CD8-positive, alpha-beta memory T cell (primary cell): ENCODE measurements around the gene DGKI. TPM values are rescaled to one million over a fixed set of nuclear protein-coding genes. Genes with fewer than 3 reads are reported as not detected.
A peak's percentile ranks its signal among the peaks of the same experiment; 100 is the strongest.

Experiments used
- CTCF ChIA-PET: fragments of 350-600 bp; sonication (Branson Sonifier 250); formaldehyde crosslinking; loops from one replicate; lab custom pipeline; 2021; ENCODE audit warnings: antibody characterized with exemption; lab: Charles Lee
- POLR2A ChIA-PET: fragments of 350-600 bp; sonication (Branson Sonifier 250); formaldehyde crosslinking; loops from one replicate; lab custom pipeline; 2021; ENCODE audit warnings: antibody characterized with exemption; lab: Charles Lee
- DNase-seq, 5 donors: peaks; one replicate each; pipeline versions ENCODE4 v3.0.0 to v3.0.0-alpha.2; 2020 to 2022; ENCODE audit warnings: mixed read lengths in 1 of 5
- H3K27ac ChIP-seq: one replicate; pipeline ENCODE4 v1.7.0; 2013; ENCODE audit warnings: low read depth, mild to moderate bottlenecking, low read length, moderate library complexity
- H3K27me3 ChIP-seq: 2 replicates; pipeline ENCODE4 v1.7.0; 2013; ENCODE audit warnings: low read length, mild to moderate bottlenecking; ENCODE audit not compliant: insufficient read depth, poor library complexity, severe bottlenecking
- H3K36me3 ChIP-seq: 2 replicates; pipeline ENCODE4 v1.7.0; 2013; ENCODE audit warnings: mild to moderate bottlenecking, low read length, moderate library complexity; ENCODE audit not compliant: insufficient read depth
- H3K4me1 ChIP-seq: 2 replicates; pipeline ENCODE4 v1.7.0; 2013; ENCODE audit warnings: mild to moderate bottlenecking, low read length, moderate library complexity; ENCODE audit not compliant: insufficient read depth
- H3K4me3 ChIP-seq: 2 replicates; pipeline ENCODE4 v1.7.0; 2013; ENCODE audit warnings: mild to moderate bottlenecking, low read length
- H3K9me3 ChIP-seq: 2 replicates; pipeline ENCODE4 v1.7.0; 2013; ENCODE audit warnings: mild to moderate bottlenecking, low read length
- H3K27ac Mint-ChIP-seq, 8 donors: one replicate each; pipeline ENCODE4 v1.8.0; 2020 to 2021; ENCODE audit warnings: mixed read lengths in 8 of 8, mild to moderate bottlenecking in 6 of 8, inconsistent platforms in 3 of 8, moderate library complexity in 3 of 8
- H3K27me3 Mint-ChIP-seq, 2 donors: one replicate each; pipeline ENCODE4 v1.8.0; 2020 to 2021; ENCODE audit warnings: mixed read lengths in 2 of 2, mild to moderate bottlenecking in 1 of 2, moderate library complexity in 1 of 2
- H3K36me3 Mint-ChIP-seq, 3 donors: one replicate each; pipeline ENCODE4 v1.8.0; 2020 to 2021; ENCODE audit warnings: mixed read lengths in 3 of 3, inconsistent platforms in 1 of 3, mild to moderate bottlenecking in 1 of 3
- H3K4me1 Mint-ChIP-seq, 3 donors: one replicate each; pipeline ENCODE4 v1.8.0; 2020 to 2021; ENCODE audit warnings: mixed read lengths in 3 of 3, inconsistent platforms in 1 of 3, mild to moderate bottlenecking in 1 of 3
- H3K4me3 Mint-ChIP-seq, 7 donors: one replicate each; pipeline ENCODE4 v1.8.0; 2020 to 2021; ENCODE audit warnings: mixed read lengths in 7 of 7, mild to moderate bottlenecking in 6 of 7, moderate library complexity in 4 of 7, inconsistent platforms in 2 of 7
- H3K9me3 Mint-ChIP-seq, 5 donors: one replicate each; pipeline ENCODE4 v1.8.0; 2020 to 2022; ENCODE audit warnings: mixed read lengths in 5 of 5, mild to moderate bottlenecking in 3 of 5, moderate library complexity in 2 of 5, inconsistent platforms in 1 of 5
- polyA plus RNA-seq: library from polyadenylated mRNA; unstranded; fragments of 300-500 nt; fragmentation: Illumina TruSeq; gene quantifications from one replicate; pipeline ENCODE4 v1.2.3, GENCODE V29; 2021
- total RNA-seq, 2 experiments: library from RNA; stranded (reverse); gene quantifications; one replicate each; pipeline ENCODE4 v1.2.3, GENCODE V29; 2021

The DGKI gene
- total and polyA plus RNA-seq, 3 experiments from 2014 or later: 1.3 to 1.4 TPM; not detected in 1

DNA sequence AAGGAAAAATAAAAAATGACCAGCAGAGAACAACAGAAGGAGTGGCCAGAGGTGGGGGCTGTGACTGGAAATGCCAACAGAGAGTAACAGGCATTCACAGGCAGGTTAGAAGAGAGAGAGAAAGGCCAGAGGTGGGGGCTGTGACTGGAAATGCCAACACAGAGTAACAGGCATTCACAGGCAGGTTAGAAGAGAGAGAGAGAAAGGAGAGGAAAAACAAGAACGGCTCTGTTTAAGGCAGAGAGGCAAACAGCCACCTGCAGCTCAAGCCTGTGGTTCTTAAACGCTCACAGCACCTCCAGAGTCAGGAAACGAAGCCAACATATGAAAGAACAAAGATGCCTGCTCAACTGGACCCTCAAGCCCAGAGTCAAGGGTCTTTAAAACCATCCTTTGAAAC is 39.5 kb upstream of the DGKI start:
- H3K36me3 ChIP-seq: peaks cover 27% of the 10 kb centered on the region
- peak overlapping the region in 3 of 8 donors; percentile 13 to 86 (median 25) for H3K27ac Mint-ChIP-seq
- CTCF ChIA-PET: no interaction called here

DNA sequence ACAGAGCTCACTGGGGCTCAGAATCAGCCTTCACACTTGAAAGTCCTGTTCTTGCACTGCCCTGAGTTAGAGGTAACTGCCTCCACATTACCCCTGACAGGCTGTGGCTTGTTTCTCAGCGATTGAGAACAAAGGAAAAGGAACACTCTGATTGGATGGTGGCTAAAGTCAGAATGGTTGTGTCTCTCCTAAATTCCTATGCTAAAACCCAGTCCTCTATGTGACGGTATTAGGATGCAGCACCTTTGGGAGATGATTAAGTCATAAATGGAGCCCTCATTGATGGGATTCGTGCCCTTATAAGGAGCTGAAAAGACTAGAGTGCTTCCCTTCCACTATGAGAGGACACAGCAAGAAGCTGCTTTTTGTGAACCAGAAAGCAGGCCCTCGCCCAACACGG is 38.9 kb upstream of the DGKI start:
- no peak overlapping the region for H3K4me3 Mint-ChIP-seq
- no peaks in the 10 kb centered on the region for H3K9me3 ChIP-seq
- CTCF ChIA-PET: no interaction called here

More for the DNA sequence above, 39.5 kb upstream of the DGKI start:
- Mint-ChIP-seq H3K4me3 (no peak overlapping the region), H3K27me3 (no peaks in the 10 kb centered on the region), H3K9me3 (no peaks in the 10 kb centered on the region), H3K4me1 (no peaks in the 10 kb centered on the region), H3K36me3 (peaks cover 10 to 83% (median 25%) of the 10 kb centered on the region in 3 donors)
- Histone ChIP-seq H3K27ac (no peak overlapping the region), H3K4me3 (no peak overlapping the region), H3K9me3 (no peaks in the 10 kb centered on the region), H3K4me1 (no peaks in the 10 kb centered on the region), H3K27me3 (no peaks in the 10 kb centered on the region)
- POLR2A ChIA-PET: no interaction called here
- no peak for DNase-seq

DNA sequence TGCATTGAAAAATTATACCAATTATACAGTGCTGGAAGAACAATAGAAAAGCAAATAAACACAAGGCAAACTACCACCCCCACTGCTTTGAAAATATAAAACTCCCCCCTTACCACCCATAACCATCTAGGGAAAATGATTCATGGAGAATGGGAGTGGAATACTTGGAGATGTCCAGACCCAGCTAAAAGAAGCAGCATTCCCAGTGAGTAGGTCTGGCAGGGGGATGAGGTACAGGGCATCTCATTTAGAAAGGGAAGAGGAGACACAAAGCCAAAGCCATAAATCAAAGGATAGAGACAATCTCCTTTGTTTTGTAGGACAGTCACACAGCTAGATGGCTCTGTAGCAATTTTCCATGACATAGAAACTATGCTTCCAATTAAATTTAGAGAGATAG is 36.0 kb upstream of the DGKI start:
- peak overlapping the region; percentile 19 for H3K27ac ChIP-seq
- DNase-seq: no peak
- Mint-ChIP-seq H3K4me1 (no peaks in the 10 kb centered on the region), H3K9me3 (no peaks in the 10 kb centered on the region), H3K27me3 (no peaks in the 10 kb centered on the region), H3K4me3 (no peak overlapping the region), H3K27ac (no peak overlapping the region), H3K36me3 (peaks cover 10 to 90% (median 35%) of the 10 kb centered on the region in 3 donors)
- H3K4me1 ChIP-seq: no peaks in the 10 kb centered on the region
- CTCF ChIA-PET: no interaction called here
- no peak overlapping the region for H3K4me3 ChIP-seq
- H3K27me3 ChIP-seq: no peaks in the 10 kb centered on the region
- H3K9me3 ChIP-seq: no peaks in the 10 kb centered on the region
- peaks cover 34% of the 10 kb centered on the region for H3K36me3 ChIP-seq
- POLR2A ChIA-PET: no interaction called here

More for the DNA sequence above, 38.9 kb upstream of the DGKI start:
- Mint-ChIP-seq H3K9me3 (no peaks in the 10 kb centered on the region), H3K27ac (peak overlapping the region in 1 of 8 donors; percentile 36), H3K4me1 (no peaks in the 10 kb centered on the region), H3K27me3 (no peaks in the 10 kb centered on the region), H3K36me3 (peaks cover 10 to 82% (median 23%) of the 10 kb centered on the region in 3 donors)
- Histone ChIP-seq H3K36me3 (peaks cover 24% of the 10 kb centered on the region), H3K4me3 (no peak overlapping the region), H3K27me3 (no peaks in the 10 kb centered on the region), H3K27ac (no peak overlapping the region), H3K4me1 (no peaks in the 10 kb centered on the region)
- no peak for DNase-seq
- POLR2A ChIA-PET: no interaction called here

DNA sequence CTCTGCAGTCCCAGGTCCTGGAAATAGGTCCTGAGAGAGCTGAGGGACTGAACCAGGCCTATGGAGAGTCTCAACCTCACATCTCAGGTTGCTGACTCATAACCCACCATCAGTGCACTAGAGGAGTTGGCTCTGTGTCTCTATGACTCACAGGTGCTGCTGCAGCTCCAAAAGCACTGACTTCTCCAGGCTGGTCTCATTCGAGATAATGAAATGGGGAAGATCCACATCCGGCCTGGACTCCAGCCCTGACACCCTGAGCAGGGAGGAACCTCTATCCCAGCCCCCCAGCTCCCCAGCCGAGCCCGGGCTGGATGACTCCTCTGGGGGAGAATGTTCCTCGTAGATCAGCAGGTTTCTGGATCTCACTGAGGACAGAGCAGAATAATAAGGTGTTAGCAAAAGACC is 35.5 kb upstream of the DGKI start:
- Mint-ChIP-seq H3K27ac (no peak overlapping the region), H3K9me3 (no peaks in the 10 kb centered on the region), H3K36me3 (peaks cover 10 to 93% (median 36%) of the 10 kb centered on the region in 3 donors), H3K27me3 (no peaks in the 10 kb centered on the region), H3K4me3 (no peak overlapping the region), H3K4me1 (no peaks in the 10 kb centered on the region)
- CTCF ChIA-PET: no interaction called here
- H3K4me1 ChIP-seq: no peaks in the 10 kb centered on the region
- H3K4me3 ChIP-seq: no peak overlapping the region
- POLR2A ChIA-PET: no interaction called here
- peak overlapping the region; percentile 19 for H3K27ac ChIP-seq
- no peaks in the 10 kb centered on the region for H3K9me3 ChIP-seq
- H3K27me3 ChIP-seq: no peaks in the 10 kb centered on the region
- DNase-seq: no peak
- H3K36me3 ChIP-seq: peaks cover 34% of the 10 kb centered on the region

DNA sequence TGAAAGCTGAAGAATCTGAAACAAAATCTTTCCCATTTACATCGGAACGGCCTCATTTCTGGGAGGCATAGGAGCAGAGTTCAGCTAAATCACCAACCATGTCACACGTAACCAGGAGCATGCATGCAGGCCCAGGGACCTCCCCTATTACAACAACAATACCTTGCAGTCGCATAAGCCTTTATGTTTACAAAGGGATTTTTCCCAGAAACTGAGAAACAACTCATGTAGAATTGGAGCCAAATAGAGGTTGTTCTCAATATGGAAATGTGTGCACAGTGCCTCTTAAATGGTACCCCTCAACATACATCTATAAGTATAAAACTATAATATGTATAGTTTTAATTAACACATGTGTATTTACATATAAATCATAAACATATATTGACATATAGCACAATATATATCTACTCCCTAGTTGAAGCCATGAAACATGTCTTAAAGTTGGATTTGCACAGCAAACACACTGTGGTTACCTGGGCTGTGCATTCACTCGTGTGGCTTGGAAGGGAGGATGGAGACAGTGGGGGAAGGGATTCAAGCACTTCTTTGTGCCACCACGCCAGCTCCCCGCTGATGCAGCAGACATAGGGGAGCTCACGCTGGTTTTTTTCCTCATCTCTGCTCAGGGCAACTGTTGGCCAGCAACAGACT is 35.0 kb upstream of the DGKI start:
- Histone ChIP-seq H3K27ac (no peak overlapping the region), H3K4me3 (no peak overlapping the region), H3K9me3 (no peaks in the 10 kb centered on the region), H3K27me3 (no peaks in the 10 kb centered on the region), H3K4me1 (no peaks in the 10 kb centered on the region), H3K36me3 (peaks cover 34% of the 10 kb centered on the region)
- ChIA-PET POLR2A (no interaction called here), CTCF (no interaction called here)
- no peak overlapping the region for H3K27ac Mint-ChIP-seq
- peaks cover 10 to 93% (median 41%) of the 10 kb centered on the region in 3 donors for H3K36me3 Mint-ChIP-seq
- no peak overlapping the region for H3K4me3 Mint-ChIP-seq
- no peaks in the 10 kb centered on the region for H3K4me1 Mint-ChIP-seq
- H3K9me3 Mint-ChIP-seq: no peaks in the 10 kb centered on the region
- no peak for DNase-seq
- no peaks in the 10 kb centered on the region for H3K27me3 Mint-ChIP-seq

DNA sequence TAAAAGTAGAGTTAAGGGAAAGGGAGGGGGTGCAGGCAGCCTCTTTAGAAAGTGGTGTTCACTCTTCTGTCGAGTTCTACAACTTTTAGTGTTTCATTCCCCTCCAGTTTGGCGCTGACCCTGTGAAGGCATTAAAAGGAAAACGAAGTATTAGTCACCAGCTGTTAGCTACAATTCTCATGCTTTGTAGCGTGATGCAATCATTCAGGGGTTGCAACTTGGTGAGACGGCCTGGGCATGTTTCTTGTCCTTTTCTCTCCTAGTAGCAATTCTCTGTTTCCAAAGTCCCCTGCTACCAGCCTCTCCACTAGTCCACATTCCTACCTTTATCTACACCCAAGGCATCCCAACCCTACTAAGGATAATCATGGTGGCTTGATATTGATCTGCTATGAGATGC is 33.7 kb upstream of the DGKI start:
- peaks cover 10 to 92% (median 42%) of the 10 kb centered on the region in 3 donors for H3K36me3 Mint-ChIP-seq
- no peak overlapping the region for H3K27ac ChIP-seq
- H3K27me3 ChIP-seq: no peaks in the 10 kb centered on the region
- no peak for DNase-seq
- POLR2A ChIA-PET: no interaction called here
- no peaks in the 10 kb centered on the region for H3K27me3 Mint-ChIP-seq
- H3K27ac Mint-ChIP-seq: peak overlapping the region in 1 of 8 donors; percentile 14
- no peaks in the 10 kb centered on the region for H3K9me3 ChIP-seq
- no peaks in the 10 kb centered on the region for H3K4me1 ChIP-seq
- no peak overlapping the region for H3K4me3 Mint-ChIP-seq
- no peaks in the 10 kb centered on the region for H3K9me3 Mint-ChIP-seq
- H3K36me3 ChIP-seq: peaks cover 29% of the 10 kb centered on the region
- H3K4me1 Mint-ChIP-seq: no peaks in the 10 kb centered on the region
- CTCF ChIA-PET: no interaction called here
- no peak overlapping the region for H3K4me3 ChIP-seq

DNA sequence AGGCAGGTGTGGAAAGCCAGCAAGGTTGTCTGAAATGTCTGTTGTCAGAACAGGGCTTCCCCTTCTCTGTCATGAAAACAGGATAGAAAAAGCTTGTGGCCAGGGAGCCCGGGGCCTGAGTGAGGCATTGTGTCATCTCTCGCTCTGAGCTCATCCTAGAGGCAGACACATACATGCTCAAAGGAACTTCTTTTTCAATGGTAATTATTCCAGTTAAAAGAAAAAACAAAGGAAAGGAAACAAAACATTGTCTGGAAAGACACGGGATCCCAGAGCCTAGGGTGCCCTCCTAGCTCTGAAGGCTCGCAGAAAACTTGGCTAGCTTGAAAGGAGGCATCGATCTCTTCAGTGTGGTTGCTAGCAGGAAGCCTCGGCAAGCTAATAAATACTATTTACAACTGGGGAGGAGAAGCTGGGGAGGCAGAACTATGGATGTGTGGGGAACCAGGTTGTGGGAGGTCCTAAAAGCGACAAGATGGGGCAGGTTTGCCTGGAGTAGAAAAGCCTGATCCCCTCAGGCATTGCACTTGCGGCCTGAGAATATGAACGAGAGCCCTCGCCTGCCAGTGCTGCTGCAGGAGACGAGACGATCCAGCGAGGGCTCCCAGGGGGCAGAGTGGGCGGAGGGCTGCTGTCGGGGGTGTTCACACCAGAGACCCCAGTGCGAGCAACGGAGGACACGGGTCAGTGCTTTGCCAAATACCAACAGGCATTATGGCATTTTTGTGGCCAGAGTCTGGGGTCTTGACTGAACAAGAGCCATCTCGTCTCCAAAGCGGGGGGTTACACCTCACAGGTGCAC is 32.8 kb upstream of the DGKI start:
- peak overlapping the region in 2 of 8 donors; percentile 37 to 77 for H3K27ac Mint-ChIP-seq
- DNase-seq: no peak
- CTCF ChIA-PET: no interaction called here
- Histone ChIP-seq H3K4me1 (no peaks in the 10 kb centered on the region), H3K4me3 (no peak overlapping the region), H3K9me3 (no peaks in the 10 kb centered on the region), H3K36me3 (peaks cover 20% of the 10 kb centered on the region), H3K27ac (no peak overlapping the region), H3K27me3 (no peaks in the 10 kb centered on the region)
- no peaks in the 10 kb centered on the region for H3K4me1 Mint-ChIP-seq
- POLR2A ChIA-PET: no interaction called here
- no peaks in the 10 kb centered on the region for H3K9me3 Mint-ChIP-seq
- H3K4me3 Mint-ChIP-seq: no peak overlapping the region
- no peaks in the 10 kb centered on the region for H3K27me3 Mint-ChIP-seq
- peaks cover 9 to 89% (median 44%) of the 10 kb centered on the region in 3 donors for H3K36me3 Mint-ChIP-seq

DNA sequence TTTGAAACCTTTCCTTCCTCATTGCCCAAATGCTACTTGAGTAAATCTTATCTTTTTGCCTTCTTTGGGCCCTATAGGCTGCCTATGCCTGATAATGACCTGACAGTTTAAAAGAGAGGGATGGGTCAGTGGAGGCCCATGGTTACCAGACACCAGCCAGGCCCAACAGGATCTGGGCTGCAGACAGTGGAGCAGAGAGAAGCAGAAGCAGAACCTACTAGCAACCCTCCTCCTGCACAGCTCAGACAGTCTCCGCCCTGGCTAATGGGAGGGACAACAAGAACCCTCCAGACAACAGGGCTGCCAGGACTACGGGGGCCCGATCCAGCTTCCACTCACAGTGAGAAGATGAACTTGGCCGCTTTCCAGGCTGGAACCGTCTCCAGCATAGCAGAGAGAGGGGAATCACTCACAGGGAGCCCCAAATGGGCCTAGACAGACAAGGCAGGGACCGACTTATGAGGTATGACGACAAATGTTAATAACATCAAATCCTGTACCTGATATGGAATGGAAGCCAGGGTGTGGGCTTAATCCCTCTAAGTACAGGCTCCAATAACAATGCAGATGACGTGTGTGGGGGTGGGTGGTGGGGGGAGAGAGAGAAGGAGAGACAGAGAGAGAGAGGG is 31.7 kb upstream of the DGKI start:
- no peak for DNase-seq
- Mint-ChIP-seq H3K27ac (peak overlapping the region in 1 of 8 donors; percentile 52), H3K36me3 (peaks cover 7 to 88% (median 43%) of the 10 kb centered on the region in 3 donors), H3K27me3 (no peaks in the 10 kb centered on the region), H3K4me3 (no peak overlapping the region), H3K4me1 (no peaks in the 10 kb centered on the region), H3K9me3 (no peaks in the 10 kb centered on the region)
- H3K27me3 ChIP-seq: no peaks in the 10 kb centered on the region
- H3K4me3 ChIP-seq: no peak overlapping the region
- ChIA-PET CTCF (no interaction called here), POLR2A (no interaction called here)
- peaks cover 17% of the 10 kb centered on the region for H3K36me3 ChIP-seq
- no peaks in the 10 kb centered on the region for H3K9me3 ChIP-seq
- no peaks in the 10 kb centered on the region for H3K4me1 ChIP-seq
- no peak overlapping the region for H3K27ac ChIP-seq
